HepG2 (cell line): ENCODE measurements around the gene JPT2. TPM values are rescaled to one million over a fixed set of nuclear protein-coding genes. Genes with fewer than 3 reads are reported as not detected.
A peak's percentile ranks its signal among the peaks of the same experiment; 100 is the strongest.

Experiments
- ARHGAP35 ChIP-seq: sonication (generic); formaldehyde crosslinking; IDR thresholded peaks from 2 replicates; pipeline ENCODE4 v1.9.0; 2022; ENCODE audit warnings: mild to moderate bottlenecking, inconsistent platforms, moderate library complexity, missing genetic modification reagents, borderline replicate concordance
- CAMTA2 ChIP-seq: sonication (generic); formaldehyde crosslinking; IDR thresholded peaks from 2 replicates; pipeline ENCODE4 v1.4.0; 2020; ENCODE audit warnings: mild to moderate bottlenecking, missing genetic modification reagents, borderline replicate concordance
- FOXK2 ChIP-seq: fragments of 450-650 bp; IDR thresholded peaks from 2 replicates; pipeline ENCODE4 v1.6.1; 2016
- GABPB1 ChIP-seq: IDR thresholded peaks from 2 replicates; pipeline ENCODE4 v1.6.1; 2016; ENCODE audit warnings: mild to moderate bottlenecking, missing genetic modification reagents, moderate library complexity, missing compliant biosample characterization
- HOXA3 ChIP-seq: sonication (generic); formaldehyde crosslinking; IDR thresholded peaks from 2 replicates; pipeline ENCODE4 v1.5.0; 2020; ENCODE audit warnings: missing genetic modification reagents
- KAT8 ChIP-seq: IDR thresholded peaks from 2 replicates; pipeline ENCODE4 v1.6.1; 2016; ENCODE audit warnings: missing genetic modification reagents, missing compliant biosample characterization
- KLF13 ChIP-seq: sonication (generic); formaldehyde crosslinking; IDR thresholded peaks from 2 replicates; pipeline ENCODE4 v1.4.0; 2020; ENCODE audit warnings: mild to moderate bottlenecking, missing genetic modification reagents
- MAX ChIP-seq: IDR thresholded peaks from 2 replicates; pipeline ENCODE4 v1.6.1; 2012; ENCODE audit warnings: inconsistent platforms
- PAWR ChIP-seq: sonication (generic); formaldehyde crosslinking; IDR thresholded peaks from 2 replicates; pipeline ENCODE4 v1.4.0; 2020; ENCODE audit warnings: missing genetic modification reagents, mild to moderate bottlenecking, borderline replicate concordance
- SAP130 ChIP-seq: IDR thresholded peaks from 2 replicates; pipeline ENCODE4 v1.6.1; 2016; ENCODE audit warnings: low read depth
- SP140L ChIP-seq: sonication (generic); formaldehyde crosslinking; IDR thresholded peaks from 2 replicates; pipeline ENCODE4 v1.4.0; 2020; ENCODE audit warnings: missing genetic modification reagents, borderline replicate concordance
- TMF1 ChIP-seq: sonication (generic); formaldehyde crosslinking; IDR thresholded peaks from 2 replicates; pipeline ENCODE4 v1.8.1; 2022; ENCODE audit warnings: low read depth, missing genetic modification reagents
- ZNF770 ChIP-seq: sonication (generic); formaldehyde crosslinking; IDR thresholded peaks from 2 replicates; pipeline ENCODE4 v1.5.0; 2020; ENCODE audit warnings: mild to moderate bottlenecking, missing genetic modification reagents
- ZSCAN29 ChIP-seq: sonication (generic); formaldehyde crosslinking; conservative IDR thresholded peaks from 2 replicates; pipeline ENCODE4 v1.4.0; 2020; ENCODE audit warnings: mild to moderate bottlenecking, missing genetic modification reagents
- ZSCAN9 ChIP-seq: IDR thresholded peaks from 2 replicates; pipeline ENCODE4 v1.6.1; 2016; ENCODE audit warnings: borderline replicate concordance
- ZUFSP ChIP-seq: sonication (generic); formaldehyde crosslinking; IDR thresholded peaks from 2 replicates; pipeline ENCODE4 v1.9.0; 2021; ENCODE audit warnings: missing genetic modification reagents, mild to moderate bottlenecking, borderline replicate concordance
- polyA plus RNA-seq, 8 experiments: library from polyadenylated mRNA; depleted of rRNA in 3 of 8; stranded (reverse) in 7 of 8; unstranded in 1 of 8; fragments of >200 nt; fragmentation: Illumina TruSeq in 4 of 8; extraction: Trizol in 4 of 8; gene quantifications; 2 replicates each; pipeline versions ENCODE4 v1.2.1 to v1.2.3, GENCODE V29; 2011 to 2016; ENCODE audit warnings: low read depth in 4 of 8, missing spikeins in 1 of 8, mixed read lengths in 1 of 8; ENCODE audit not compliant: insufficient read depth in 1 of 8
- total RNA-seq, 5 experiments: library from RNA; depleted of rRNA; stranded (reverse); fragments of >200 nt; fragmentation: Illumina TruSeq; extraction: Trizol; gene quantifications; 2 replicates each; pipeline ENCODE4 v1.2.3, GENCODE V29; 2016; ENCODE audit warnings: low read depth in 1 of 5
- TF ChIP-seq, protein P1 (sequence below): sonication (generic); formaldehyde crosslinking; IDR thresholded peaks from 2 replicates; pipeline ENCODE4 v1.4.0; 2020; ENCODE audit warnings: missing genetic modification reagents, borderline replicate concordance
- TF ChIP-seq, protein P2 (sequence below): sonication (generic); formaldehyde crosslinking; IDR thresholded peaks from 2 replicates; pipeline ENCODE4 v1.4.0; 2020; ENCODE audit warnings: missing genetic modification reagents
- TF ChIP-seq, protein P3 (sequence below): sonication (generic); formaldehyde crosslinking; IDR thresholded peaks from 2 replicates; pipeline ENCODE4 v1.4.0; 2020; ENCODE audit warnings: low read depth, mild to moderate bottlenecking, missing genetic modification reagents
- TF ChIP-seq, protein P4 (sequence below): IDR thresholded peaks from 2 replicates; pipeline ENCODE4 v1.6.1; 2016; ENCODE audit warnings: low read depth, control low read depth

JPT2 gene
- total and polyA plus RNA-seq, 2 of the 13 experiments (the other 11 are each of a cell fraction or from before 2014, with no cell fraction given), result 53.5 to 89.4 TPM

DNA sequence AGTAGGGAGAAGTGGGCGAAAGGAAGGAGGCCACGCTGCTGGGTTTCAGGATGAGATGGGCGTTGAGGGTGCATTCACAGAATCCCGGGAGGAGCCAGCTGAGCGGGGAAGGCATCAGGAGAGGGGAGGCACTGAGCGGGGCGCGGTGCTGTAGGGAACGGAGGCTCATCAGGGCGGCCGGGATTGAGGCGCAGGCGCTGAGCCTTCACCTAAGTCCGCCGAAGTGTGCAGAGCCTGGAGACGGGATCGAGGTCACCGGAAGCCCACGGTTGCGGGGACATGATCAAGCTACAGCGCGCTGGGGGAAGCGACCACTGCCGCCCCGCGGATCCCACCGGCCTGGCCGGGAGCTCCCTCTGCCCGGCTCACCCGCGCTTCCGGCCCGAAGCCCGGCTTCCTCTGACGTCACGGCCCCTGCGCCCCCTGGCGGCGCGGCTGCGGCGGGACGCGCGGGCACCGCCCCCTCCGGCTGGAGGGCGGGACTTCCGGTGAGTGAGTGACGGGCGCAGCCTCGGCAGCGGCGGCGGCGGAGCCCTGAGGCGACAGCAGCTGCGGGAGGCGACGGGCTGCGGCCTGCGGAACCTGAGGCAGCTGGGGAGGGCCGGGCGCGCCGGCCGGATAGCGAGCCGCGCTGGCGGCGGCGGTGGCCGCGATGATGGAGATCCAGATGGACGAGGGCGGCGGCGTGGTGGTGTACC is 27.8 kb downstream of the JPT2 start, which contains the start of gene MAPK8IP3 (continued):
- TF ChIP-seq, protein P1, sequence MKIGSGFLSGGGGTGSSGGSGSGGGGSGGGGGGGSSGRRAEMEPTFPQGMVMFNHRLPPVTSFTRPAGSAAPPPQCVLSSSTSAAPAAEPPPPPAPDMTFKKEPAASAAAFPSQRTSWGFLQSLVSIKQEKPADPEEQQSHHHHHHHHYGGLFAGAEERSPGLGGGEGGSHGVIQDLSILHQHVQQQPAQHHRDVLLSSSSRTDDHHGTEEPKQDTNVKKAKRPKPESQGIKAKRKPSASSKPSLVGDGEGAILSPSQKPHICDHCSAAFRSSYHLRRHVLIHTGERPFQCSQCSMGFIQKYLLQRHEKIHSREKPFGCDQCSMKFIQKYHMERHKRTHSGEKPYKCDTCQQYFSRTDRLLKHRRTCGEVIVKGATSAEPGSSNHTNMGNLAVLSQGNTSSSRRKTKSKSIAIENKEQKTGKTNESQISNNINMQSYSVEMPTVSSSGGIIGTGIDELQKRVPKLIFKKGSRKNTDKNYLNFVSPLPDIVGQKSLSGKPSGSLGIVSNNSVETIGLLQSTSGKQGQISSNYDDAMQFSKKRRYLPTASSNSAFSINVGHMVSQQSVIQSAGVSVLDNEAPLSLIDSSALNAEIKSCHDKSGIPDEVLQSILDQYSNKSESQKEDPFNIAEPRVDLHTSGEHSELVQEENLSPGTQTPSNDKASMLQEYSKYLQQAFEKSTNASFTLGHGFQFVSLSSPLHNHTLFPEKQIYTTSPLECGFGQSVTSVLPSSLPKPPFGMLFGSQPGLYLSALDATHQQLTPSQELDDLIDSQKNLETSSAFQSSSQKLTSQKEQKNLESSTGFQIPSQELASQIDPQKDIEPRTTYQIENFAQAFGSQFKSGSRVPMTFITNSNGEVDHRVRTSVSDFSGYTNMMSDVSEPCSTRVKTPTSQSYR (CRISPR knock-in tag), result no peak
- peak; percentile 99 for TF ChIP-seq HOXA3 (CRISPR knock-in tag)
- peak; percentile 64; the same call in 1 of the 2 replicates for TF ChIP-seq KAT8 (CRISPR knock-in tag)
- TF ChIP-seq KLF13 (CRISPR knock-in tag), result no peak
- TF ChIP-seq, protein P2, sequence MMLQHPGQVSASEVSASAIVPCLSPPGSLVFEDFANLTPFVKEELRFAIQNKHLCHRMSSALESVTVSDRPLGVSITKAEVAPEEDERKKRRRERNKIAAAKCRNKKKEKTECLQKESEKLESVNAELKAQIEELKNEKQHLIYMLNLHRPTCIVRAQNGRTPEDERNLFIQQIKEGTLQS (CRISPR knock-in tag), result peak; percentile 60
- TF ChIP-seq, protein P3, sequence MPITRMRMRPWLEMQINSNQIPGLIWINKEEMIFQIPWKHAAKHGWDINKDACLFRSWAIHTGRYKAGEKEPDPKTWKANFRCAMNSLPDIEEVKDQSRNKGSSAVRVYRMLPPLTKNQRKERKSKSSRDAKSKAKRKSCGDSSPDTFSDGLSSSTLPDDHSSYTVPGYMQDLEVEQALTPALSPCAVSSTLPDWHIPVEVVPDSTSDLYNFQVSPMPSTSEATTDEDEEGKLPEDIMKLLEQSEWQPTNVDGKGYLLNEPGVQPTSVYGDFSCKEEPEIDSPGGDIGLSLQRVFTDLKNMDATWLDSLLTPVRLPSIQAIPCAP (CRISPR knock-in tag), result no peak
- no peak for TF ChIP-seq ZSCAN29 (CRISPR knock-in tag)
- TF ChIP-seq SAP130, result peak; percentile 90
- TF ChIP-seq ZNF770, result peak; percentile 89
- TF ChIP-seq ZUFSP (CRISPR knock-in tag), result no peak
- TF ChIP-seq GABPB1 (CRISPR knock-in tag), result peak; percentile 95
- TF ChIP-seq TMF1 (CRISPR knock-in tag), result no peak
- peak; percentile 74; the same call in 1 of the 2 replicates for TF ChIP-seq CAMTA2 (CRISPR knock-in tag)
- no peak for TF ChIP-seq PAWR (CRISPR knock-in tag)
- TF ChIP-seq MAX, result peak; percentile 73
- TF ChIP-seq FOXK2, result no peak
- no peak for TF ChIP-seq ARHGAP35 (CRISPR knock-in tag)
- no peak for TF ChIP-seq SP140L (CRISPR knock-in tag)
- no peak; the same call in 1 of the 2 replicates for TF ChIP-seq ZSCAN9 (CRISPR knock-in tag)
- TF ChIP-seq, protein P4, sequence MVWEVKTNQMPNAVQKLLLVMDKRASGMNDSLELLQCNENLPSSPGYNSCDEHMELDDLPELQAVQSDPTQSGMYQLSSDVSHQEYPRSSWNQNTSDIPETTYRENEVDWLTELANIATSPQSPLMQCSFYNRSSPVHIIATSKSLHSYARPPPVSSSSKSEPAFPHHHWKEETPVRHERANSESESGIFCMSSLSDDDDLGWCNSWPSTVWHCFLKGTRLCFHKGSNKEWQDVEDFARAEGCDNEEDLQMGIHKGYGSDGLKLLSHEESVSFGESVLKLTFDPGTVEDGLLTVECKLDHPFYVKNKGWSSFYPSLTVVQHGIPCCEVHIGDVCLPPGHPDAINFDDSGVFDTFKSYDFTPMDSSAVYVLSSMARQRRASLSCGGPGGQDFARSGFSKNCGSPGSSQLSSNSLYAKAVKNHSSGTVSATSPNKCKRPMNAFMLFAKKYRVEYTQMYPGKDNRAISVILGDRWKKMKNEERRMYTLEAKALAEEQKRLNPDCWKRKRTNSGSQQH (CRISPR knock-in tag), result no peak
